Head of caudate nucleus (tissue), 42 donors: ENCODE measurements around the gene PLPPR1.

Experiments used
- DNase-seq, 42 donors: peaks; one replicate each; pipeline versions ENCODE4 v3.0.0 to v3.0.0-alpha.2; 2020 to 2021; ENCODE audit warnings: mixed read lengths in 7 of 42
- intact Hi-C: fragments of 100-400 bp; cut with DNase I; formaldehyde crosslinking; loops from one replicate; pipeline ENCODE4 v1.15.0; 2022

Gene PLPPR1

GRCh38 chr9:101354765-101355708 is 326.5 kb downstream of the PLPPR1 start:
- no peak for DNase-seq
- intact Hi-C loops = no loop called here

- no peak for DNase-seq
- intact Hi-C loops = no loop called here
Measured at GRCh38 chr9:101356619-101357018, 328.1 kb downstream of the PLPPR1 start.

- no peak for DNase-seq
- intact Hi-C loops = no loop called here
Measured at GRCh38 chr9:101359679-101360078, 331.2 kb downstream of the PLPPR1 start.

- DNase-seq = no peak
- intact Hi-C loops = no loop called here
Measured at GRCh38 chr9:101360647-101361046, 332.1 kb downstream of the PLPPR1 start.

- no peak for DNase-seq
- intact Hi-C loops = no loop called here
Measured at GRCh38 chr9:101362450-101362849, 333.9 kb downstream of the PLPPR1 start.

- no peak for DNase-seq
- intact Hi-C loops = no loop called here
Measured at GRCh38 chr9:101365181-101365580, 336.7 kb downstream of the PLPPR1 start.

GRCh38 chr9:101366038-101366756 is 337.7 kb downstream of the PLPPR1 start:
- DNase-seq = no peak
- intact Hi-C loops = no loop called here

- DNase-seq = no peak
- intact Hi-C loops = no loop called here
Measured at GRCh38 chr9:101367323-101367722, 338.8 kb downstream of the PLPPR1 start.

- no peak for DNase-seq
- intact Hi-C loops = no loop called here
Measured at GRCh38 chr9:101369286-101369685, 340.8 kb downstream of the PLPPR1 start.

- intact Hi-C loops = no loop called here
- no peak for DNase-seq
Measured at GRCh38 chr9:101369884-101370531, 341.5 kb downstream of the PLPPR1 start.

- intact Hi-C loops = no loop called here
- DNase-seq = no peak
Measured at GRCh38 chr9:101371813-101372212, 343.3 kb downstream of the PLPPR1 start.

- intact Hi-C loops = no loop called here
- DNase-seq = no peak
Measured at GRCh38 chr9:101372327-101373118, 344.0 kb downstream of the PLPPR1 start.
